IPS DF 6.9 (cell line): ENCODE data around the gene ELK3.
A peak's percentile ranks its signal among the peaks of the same experiment; 100 is the strongest.

ENCODE experiments used
- DNase-seq: peaks from one replicate; pipeline ENCODE4 v3.0.0-alpha.2; 2013; ENCODE audit warnings: low read depth, low spot score
- H3K27ac ChIP-seq: one replicate; pipeline ENCODE4 v1.5.1; 2013; ENCODE audit warnings: low read length, control low read depth
- H3K27me3 ChIP-seq: 2 replicates; pipeline ENCODE4 v1.6.1; 2013; ENCODE audit warnings: mild to moderate bottlenecking, low read length; ENCODE audit not compliant: control insufficient read depth, insufficient read depth
- H3K36me3 ChIP-seq: 2 replicates; pipeline ENCODE4 v1.6.1; 2013; ENCODE audit warnings: low read length; ENCODE audit not compliant: control insufficient read depth, insufficient read depth
- H3K4me1 ChIP-seq: 2 replicates; pipeline ENCODE4 v1.6.1; 2013; ENCODE audit warnings: low read length; ENCODE audit not compliant: control insufficient read depth, insufficient read depth
- H3K4me3 ChIP-seq: 2 replicates; pipeline ENCODE4 v1.5.1; 2013; ENCODE audit warnings: mild to moderate bottlenecking, low read length
- H3K9me3 ChIP-seq: 2 replicates; pipeline ENCODE4 v1.6.1; 2013; ENCODE audit warnings: low read length, inconsistent platforms; ENCODE audit not compliant: control insufficient read depth, insufficient read depth
- WGBS: extraction: QIAGEN DNeasy Blood & Tissue Kit; methylation state at CpG from one replicate; pipeline ENCODE4 v1.1.7; 2013; ENCODE audit warnings: mixed read lengths, missing lambda C conversion rate; ENCODE audit not compliant: insufficient read length, insufficient coverage; 5-methylcytosine and 5-hydroxymethylcytosine counted together

The ELK3 gene

GRCh38 chr12:96186607-96187301, 7.4 kb upstream of the ELK3 start:
- Histone ChIP-seq H3K9me3 (no peaks in the 10 kb centered on the region), H3K4me3 (no peak overlapping the region), H3K4me1 (no peaks in the 10 kb centered on the region), H3K36me3 (no peaks in the 10 kb centered on the region), H3K27ac (no peak overlapping the region), H3K27me3 (no peaks in the 10 kb centered on the region)
- no peak for DNase-seq
- no CpG with 5 or more reads among the region's 10 CpGs for WGBS

- H3K27me3 ChIP-seq = no peaks in the 10 kb centered on the region
- no peaks in the 10 kb centered on the region for H3K4me1 ChIP-seq
- WGBS = no CpG with 5 or more reads among the region's 2 CpGs
- no peaks in the 10 kb centered on the region for H3K36me3 ChIP-seq
- no peak overlapping the region for H3K27ac ChIP-seq
- no peaks in the 10 kb centered on the region for H3K9me3 ChIP-seq
- DNase-seq = no peak
- no peak overlapping the region for H3K4me3 ChIP-seq
Measured at GRCh38 chr12:96187956-96188355, 6.2 kb upstream of the ELK3 start.

- Histone ChIP-seq H3K27ac (no peak overlapping the region), H3K9me3 (no peaks in the 10 kb centered on the region), H3K4me3 (no peak overlapping the region), H3K36me3 (no peaks in the 10 kb centered on the region), H3K4me1 (no peaks in the 10 kb centered on the region; the same call in 1 of the 2 replicates), H3K27me3 (no peaks in the 10 kb centered on the region)
- DNase-seq = no peak
- no CpG with 5 or more reads among the region's 5 CpGs for WGBS
Measured at GRCh38 chr12:96189781-96190180, 4.4 kb upstream of the ELK3 start.

GRCh38 chr12:96190413-96191108, 3.6 kb upstream of the ELK3 start:
- WGBS = no CpG with 5 or more reads among the region's 10 CpGs
- no peak for DNase-seq
- Histone ChIP-seq H3K4me1 (no peaks in the 10 kb centered on the region; the same call in 1 of the 2 replicates), H3K4me3 (no peak overlapping the region), H3K36me3 (no peaks in the 10 kb centered on the region), H3K27ac (no peak overlapping the region), H3K9me3 (no peaks in the 10 kb centered on the region), H3K27me3 (no peaks in the 10 kb centered on the region)

- H3K4me1 ChIP-seq = no peaks in the 10 kb centered on the region; the same call in 1 of the 2 replicates
- no peak overlapping the region for H3K4me3 ChIP-seq
- no peaks in the 10 kb centered on the region for H3K9me3 ChIP-seq
- no peaks in the 10 kb centered on the region for H3K27me3 ChIP-seq
- no CpG with 5 or more reads among the region's 9 CpGs for WGBS
- no peaks in the 10 kb centered on the region for H3K36me3 ChIP-seq
- DNase-seq = no peak
- H3K27ac ChIP-seq = no peak overlapping the region
Measured at GRCh38 chr12:96192926-96193573, 1.1 kb upstream of the ELK3 start.

- DNase-seq = no peak
- H3K36me3 ChIP-seq = no peaks in the 10 kb centered on the region
- no CpG with 5 or more reads among the region's 24 CpGs for WGBS
- H3K27me3 ChIP-seq = no peaks in the 10 kb centered on the region
- no peaks in the 10 kb centered on the region for H3K9me3 ChIP-seq
- H3K27ac ChIP-seq = no peak overlapping the region
- peak overlapping the region; percentile 94; the same call in 1 of the 2 replicates for H3K4me3 ChIP-seq
- H3K4me1 ChIP-seq = peaks cover 1% of the 10 kb centered on the region; the same call in 1 of the 2 replicates
Measured at GRCh38 chr12:96194576-96194889, 358 bp downstream of the ELK3 start.

GRCh38 chr12:96194971-96195844, 1.0 kb downstream of the ELK3 start:
- no peak for DNase-seq
- Histone ChIP-seq H3K4me3 (peak overlapping the region; percentile 94), H3K27ac (no peak overlapping the region), H3K4me1 (peaks cover 1% of the 10 kb centered on the region; the same call in 1 of the 2 replicates), H3K36me3 (no peaks in the 10 kb centered on the region), H3K27me3 (no peaks in the 10 kb centered on the region), H3K9me3 (no peaks in the 10 kb centered on the region)
- no CpG with 5 or more reads among the region's 44 CpGs for WGBS

- Histone ChIP-seq H3K27me3 (no peaks in the 10 kb centered on the region), H3K27ac (no peak overlapping the region), H3K4me1 (peaks cover 1% of the 10 kb centered on the region; the same call in 1 of the 2 replicates), H3K36me3 (no peaks in the 10 kb centered on the region), H3K9me3 (no peaks in the 10 kb centered on the region), H3K4me3 (peak overlapping the region; percentile 19; the same call in 1 of the 2 replicates)
- DNase-seq = no peak
- no CpG with 5 or more reads among the region's 14 CpGs for WGBS
Measured at GRCh38 chr12:96195845-96196451, 1.8 kb downstream of the ELK3 start.

GRCh38 chr12:96196781-96197180, 2.6 kb downstream of the ELK3 start:
- Histone ChIP-seq H3K4me3 (no peak overlapping the region), H3K27me3 (no peaks in the 10 kb centered on the region), H3K4me1 (peaks cover 1% of the 10 kb centered on the region; the same call in 1 of the 2 replicates), H3K27ac (no peak overlapping the region), H3K9me3 (no peaks in the 10 kb centered on the region), H3K36me3 (no peaks in the 10 kb centered on the region)
- DNase-seq = no peak
- no CpG with 5 or more reads among the region's 6 CpGs for WGBS
